GM19025 (cell line): Measurements from ENCODE around the gene FAM25G.

Experiments
- ATAC-seq: cut with Tn5 transposase; IDR thresholded peaks from one replicate; pipeline ENCODE4 v1.9.1; 2021; ENCODE audit warnings: mild to moderate bottlenecking, low read depth, moderate library complexity; ENCODE audit not compliant: unreplicated experiment

The FAM25G gene

DNA sequence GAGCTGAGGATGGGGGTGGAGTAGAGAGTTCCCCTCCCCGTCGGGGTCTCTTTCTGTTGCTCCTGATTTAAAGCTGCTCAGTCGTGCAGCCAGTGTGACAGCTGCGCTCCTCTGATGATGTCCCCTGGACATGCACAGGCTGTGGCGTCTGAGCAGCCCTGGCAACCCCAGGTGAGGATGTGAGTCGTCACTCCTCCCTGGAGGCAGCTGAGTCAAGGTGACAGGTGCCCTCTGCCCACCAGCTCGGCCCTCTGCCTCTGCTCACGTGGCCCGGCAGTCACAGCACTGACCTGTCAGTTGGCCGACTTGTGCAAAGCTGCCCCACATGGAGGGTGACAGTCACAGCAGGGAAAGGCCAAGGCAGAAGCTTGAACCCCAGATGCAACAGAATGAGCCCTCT lies 41.5 kb downstream of the FAM25G start:
- ATAC-seq, result no peak

GRCh38 chr10:47449102-47449978 lies 42.2 kb downstream of the FAM25G start:
- no peak for ATAC-seq

- no peak for ATAC-seq
These were observed 43.8 kb downstream of the FAM25G start for GRCh38 chr10:47447705-47448104.

- ATAC-seq, result no peak
These were observed 44.3 kb downstream of the FAM25G start for GRCh38 chr10:47447209-47447608.

DNA sequence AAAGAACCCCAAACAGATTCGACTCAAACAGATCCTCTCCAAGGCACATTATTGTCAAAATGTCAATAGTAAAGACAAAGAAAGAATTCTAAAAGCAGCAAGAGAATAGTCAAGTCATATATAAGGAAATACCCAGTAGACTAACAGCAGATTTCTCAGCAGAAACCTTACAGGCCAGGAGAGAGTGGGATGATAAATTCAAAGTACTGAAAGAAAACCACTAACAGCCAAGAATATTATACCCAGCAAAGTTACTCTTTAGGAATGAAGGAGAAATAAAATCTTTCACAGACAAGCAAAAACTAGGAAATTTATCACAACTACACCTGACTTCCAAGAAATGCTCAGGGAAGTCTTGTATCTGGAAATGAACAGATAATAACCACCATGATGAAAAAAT lies 45.8 kb downstream of the FAM25G start:
- ATAC-seq, result no peak

GRCh38 chr10:47444047-47444446 lies 47.5 kb downstream of the FAM25G start:
- ATAC-seq, result no peak

GRCh38 chr10:47443145-47443544 lies 48.4 kb downstream of the FAM25G start:
- ATAC-seq, result no peak

GRCh38 chr10:47442351-47442750 lies 49.1 kb downstream of the FAM25G start:
- no peak for ATAC-seq

DNA sequence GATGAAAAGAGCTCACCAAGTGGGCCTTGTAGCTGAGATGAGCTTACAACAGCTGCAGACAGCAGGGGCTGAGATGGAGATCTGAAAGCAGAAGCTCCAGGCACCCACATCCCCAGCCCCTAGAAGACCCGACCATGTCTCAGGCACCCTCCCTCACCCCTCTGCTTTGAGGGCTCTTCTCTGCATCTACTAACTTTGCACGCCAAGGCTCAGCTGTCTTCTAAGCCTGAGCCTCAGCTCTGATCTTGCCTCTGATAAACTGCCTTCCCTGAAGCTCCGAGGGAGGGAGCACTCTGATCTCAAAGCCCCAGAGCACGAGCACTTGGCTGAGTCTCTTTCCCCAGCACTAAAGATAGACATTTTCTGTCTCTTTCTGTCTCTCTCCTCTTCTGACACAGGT lies 49.6 kb downstream of the FAM25G start:
- no peak for ATAC-seq

GRCh38 chr10:47440207-47440606 lies 51.3 kb downstream of the FAM25G start:
- ATAC-seq, result no peak

DNA sequence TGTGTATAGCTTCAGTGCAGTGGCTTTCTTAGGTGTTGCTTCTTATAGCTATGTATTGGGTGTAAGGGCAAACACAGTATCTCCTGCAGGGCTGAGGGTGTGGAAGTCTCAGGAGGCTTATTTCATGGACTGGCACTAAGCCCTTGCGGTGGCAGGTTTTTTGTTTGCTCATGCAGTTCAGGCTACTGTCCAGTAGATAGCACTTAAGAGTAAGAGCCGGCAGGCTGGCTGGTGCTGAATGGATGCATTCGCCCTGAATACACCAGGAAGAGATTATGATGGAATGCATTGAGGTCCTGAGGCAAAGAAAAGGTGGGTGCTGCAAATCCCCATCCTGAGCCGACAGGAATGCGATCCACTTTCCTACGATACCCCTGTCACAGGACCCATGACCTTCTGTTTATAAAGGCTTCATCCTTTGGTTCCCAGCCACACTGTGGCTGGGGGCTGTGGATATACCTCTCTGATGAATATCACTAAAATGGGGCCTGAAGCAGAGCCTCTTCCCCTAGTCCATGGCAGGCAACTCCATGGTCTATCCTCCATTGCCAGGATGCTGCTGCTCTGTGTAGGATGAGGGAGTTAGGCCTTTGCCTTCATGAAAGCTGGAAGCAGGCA lies 52.5 kb downstream of the FAM25G start:
- ATAC-seq, result peak; percentile 60
